Activated T-helper 1 cell treated with anti-CD3 and anti-CD28 coated beads, Interleukin-2, amount 50 U/mL, for 16 hours (primary cell): ENCODE data around the gene SEMA6B.
A peak's percentile ranks its signal among the peaks of the same experiment; 100 is the strongest.
"Not testable (repeated sequence)": the region's sequence is repeated elsewhere in the genome, so short reads cannot be mapped to it uniquely, and the experiment has no call there.

Experiments used
- DNase-seq, 2 donors: peaks; one replicate each; pipeline ENCODE4 v3.0.0-alpha.2; 2020; ENCODE audit warnings: low read depth in 1 of 2, low spot score in 1 of 2

The SEMA6B gene

DNA sequence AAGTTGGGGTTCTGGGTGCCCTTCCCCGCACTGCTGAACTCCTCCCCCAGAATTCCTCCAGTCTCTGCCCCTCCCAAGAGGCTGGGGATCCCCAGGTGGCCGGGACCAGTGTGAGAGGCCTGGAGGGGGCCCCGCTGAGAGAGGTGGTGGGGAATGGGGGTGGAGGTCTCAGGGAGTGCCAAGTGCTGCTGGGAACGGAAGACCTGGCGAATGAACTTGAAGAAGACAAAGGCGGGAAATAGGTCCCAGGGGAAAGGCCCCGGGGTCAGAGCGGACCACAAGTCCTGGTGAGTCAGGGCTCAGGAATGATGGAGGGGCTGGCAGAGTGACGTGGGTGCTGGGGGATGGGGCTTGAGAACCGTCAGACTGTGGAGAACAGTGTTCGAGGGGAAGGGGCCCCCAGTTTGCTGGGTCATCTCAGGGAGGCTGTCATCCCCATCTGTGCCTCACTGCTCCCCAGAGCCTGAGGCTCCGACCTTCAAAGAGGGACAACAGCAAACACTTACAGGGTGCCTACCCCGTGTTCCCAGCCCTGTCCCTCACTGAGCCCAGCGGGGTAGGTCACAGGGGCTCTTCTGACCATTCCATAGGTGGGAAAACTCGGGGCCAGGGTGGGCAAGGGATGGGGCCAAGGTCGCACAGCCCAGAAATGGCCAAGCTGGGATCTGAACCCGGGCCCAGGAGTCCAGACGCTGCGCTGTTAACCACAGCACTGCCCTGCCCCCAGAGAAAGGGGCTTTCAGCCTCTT is 16.0 kb upstream of the SEMA6B start:
- DNase-seq: no peak

DNA sequence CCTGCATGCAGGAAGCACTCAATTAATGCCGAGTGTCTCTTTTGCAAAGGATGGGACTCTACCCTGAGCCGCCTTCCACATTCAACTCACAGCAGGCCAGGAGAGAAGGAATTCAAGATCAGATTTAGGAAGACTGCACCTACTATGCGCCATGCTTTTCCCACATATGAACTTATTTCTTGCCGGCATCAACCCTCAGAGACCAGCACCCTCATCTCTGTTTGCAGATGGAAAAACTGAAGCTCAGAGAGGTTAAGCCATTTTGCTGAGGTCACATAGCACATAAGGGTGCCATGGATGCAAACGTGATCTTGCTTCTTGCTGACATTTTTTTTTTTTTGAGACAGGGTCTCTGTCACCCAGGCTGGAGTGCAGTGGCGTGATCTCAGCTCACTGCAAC is 14.2 kb upstream of the SEMA6B start:
- no peak for DNase-seq

DNA sequence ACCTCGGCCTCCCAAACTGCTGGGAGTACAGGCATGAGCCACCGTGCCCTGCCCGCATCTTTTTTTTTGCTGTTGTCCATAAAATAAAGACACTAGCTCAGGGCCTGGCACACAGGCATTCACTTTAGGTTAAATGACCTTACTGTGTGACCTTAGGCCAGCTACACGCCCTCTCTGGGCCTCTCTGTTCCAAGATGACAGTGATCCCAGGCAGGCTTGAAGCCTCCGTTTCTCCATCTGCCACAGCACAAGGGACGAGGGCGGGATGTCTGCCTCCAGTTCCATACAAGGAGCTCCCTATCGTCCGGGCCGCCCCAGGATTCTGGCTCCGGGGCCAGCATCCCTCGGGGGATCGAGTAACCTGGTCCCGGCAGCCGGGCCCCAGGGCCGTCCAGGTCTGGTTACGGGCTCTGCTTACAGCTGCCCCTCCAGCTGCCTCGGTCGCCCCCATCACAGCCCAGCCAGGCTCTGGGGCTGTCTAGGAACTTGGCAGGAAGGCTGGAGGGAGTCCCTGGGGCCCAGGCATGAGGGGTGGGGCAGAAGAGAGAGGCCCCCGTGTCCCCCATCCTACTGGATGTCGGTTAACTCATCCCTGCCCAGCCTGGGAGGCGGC is 11.9 kb upstream of the SEMA6B start:
- DNase-seq: no peak

DNA sequence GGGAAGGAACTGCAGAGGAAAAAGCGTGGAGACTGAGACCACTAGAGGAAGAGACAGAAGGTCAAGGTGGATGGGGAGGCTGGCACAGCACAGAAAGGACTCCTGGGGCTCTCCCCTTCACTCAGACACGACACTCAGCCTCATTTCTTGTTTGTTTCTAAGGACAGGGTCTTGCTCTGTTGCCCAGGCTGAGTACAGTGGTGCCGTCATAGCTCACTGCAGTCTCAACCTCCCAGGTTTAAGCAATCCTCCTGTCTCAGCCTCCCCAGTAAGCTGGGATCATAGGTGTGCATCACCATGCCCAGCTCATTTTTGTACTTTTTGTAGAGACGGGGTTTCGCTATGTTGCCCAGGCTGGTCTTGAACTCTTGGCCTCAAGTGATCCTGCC is 11.4 kb upstream of the SEMA6B start:
- DNase-seq: no peak

DNA sequence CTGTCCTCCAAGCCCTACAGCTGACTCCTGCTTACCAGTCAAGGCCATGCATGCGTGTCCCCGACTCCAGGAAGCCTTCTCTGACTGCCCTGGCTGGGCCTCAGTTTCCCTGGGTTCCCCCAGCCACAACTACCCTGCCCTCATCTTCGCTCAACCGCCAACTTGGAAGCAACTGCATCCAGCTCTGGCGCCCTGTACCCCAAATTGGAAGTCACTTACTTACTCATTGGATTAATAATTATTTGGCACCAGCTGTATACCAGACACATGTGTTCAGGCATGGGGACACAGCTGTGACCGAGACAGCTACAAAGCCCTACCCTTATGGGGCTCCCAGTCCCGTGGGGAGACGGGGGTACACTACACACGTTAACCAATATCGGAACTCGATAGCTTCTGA is 10.9 kb upstream of the SEMA6B start:
- no peak for DNase-seq

DNA sequence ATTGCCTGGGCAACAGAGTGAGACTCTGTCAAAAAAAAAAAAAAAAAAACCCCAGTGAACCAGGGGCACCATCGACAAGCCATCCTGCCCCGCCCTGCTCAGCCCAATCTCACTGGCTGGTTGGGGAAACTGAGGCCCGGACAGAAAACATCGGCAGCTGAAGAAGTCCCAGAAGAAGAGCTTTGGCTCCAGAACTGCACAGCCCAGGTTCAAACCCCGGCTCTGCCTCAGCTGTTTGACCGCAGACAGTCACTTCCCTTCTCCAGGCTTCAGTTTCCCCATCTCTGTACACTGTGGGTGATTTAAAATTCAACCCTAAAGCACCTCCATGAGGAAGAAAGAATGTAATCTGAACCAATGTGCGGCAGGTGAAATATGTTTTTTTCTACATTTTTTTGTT is 9.4 kb upstream of the SEMA6B start:
- DNase-seq: no peak

DNA sequence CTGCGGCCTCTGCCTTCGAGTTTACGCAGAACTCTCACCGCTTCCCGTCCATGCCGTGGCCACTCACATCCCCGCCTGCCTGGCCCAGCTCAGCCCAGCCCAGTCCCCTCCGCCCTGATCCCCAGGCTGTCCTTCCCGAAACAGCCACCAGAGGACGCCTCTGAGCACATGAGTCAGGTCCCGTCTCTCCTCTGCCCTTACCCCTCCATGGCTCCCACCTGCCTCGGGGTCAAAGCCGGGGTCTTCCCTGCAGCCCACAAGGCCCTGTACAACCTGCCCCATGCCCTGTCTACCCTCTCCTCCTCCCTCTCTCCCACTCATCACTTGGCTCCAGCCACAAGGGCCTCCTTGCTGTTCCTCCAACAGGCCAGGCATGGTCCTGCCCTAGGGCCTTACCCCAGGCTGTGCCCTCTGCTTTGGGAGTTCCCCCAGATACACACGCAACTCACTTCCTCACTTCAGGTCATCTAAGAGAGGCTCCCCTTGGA is 8.1 kb upstream of the SEMA6B start:
- peak; percentile 34 to 36 for DNase-seq

DNA sequence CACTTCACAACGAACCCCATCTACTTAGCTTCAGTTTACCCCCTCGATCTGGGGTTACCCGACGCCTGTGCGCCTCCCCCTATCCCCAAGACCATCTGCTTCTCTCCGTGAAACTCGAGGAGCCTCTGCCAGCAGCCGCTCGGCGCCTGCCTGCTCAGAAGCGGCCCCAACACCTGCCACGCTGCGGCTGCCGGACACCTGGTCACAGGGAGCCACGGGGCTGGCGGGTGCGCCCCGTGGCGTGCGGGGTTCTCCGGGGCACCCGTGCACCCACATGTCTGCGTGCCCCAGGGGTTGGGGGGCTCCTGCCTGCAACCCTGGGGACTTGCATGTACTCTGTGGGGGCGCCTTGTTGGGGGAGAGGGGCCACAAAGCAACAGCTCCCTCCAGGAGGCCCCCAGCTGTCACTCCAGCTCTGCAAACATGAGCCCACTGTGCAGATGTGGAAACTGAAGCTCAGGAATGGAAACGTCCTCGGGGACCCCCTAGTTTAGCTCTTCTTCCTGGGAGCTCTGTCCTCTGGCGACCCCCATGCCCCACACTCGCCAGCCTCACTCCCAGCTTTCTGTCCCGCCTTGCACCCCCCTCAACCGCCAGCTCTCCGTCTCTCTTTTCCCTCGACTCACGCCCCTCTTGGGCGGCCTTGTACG is 7.0 kb upstream of the SEMA6B start:
- no peak for DNase-seq

DNA sequence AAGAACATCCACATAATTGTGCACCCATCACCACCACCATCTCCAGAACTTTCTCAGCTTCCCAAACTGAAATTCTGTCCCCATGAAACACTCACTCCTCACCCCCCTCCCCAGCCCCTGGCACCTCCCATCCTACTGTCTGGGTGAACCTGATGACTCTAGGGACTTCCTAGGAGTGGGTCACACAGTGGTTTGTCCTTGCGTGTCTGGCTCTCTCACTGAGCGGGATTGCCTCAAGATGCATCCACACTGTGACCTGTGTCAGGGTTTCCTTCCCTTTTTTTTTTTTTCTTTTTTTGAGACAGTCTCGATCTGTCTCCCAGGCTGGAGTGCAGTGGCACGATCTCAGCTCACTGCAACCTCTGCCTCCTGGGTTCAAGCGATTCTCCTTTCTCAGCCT is 4.1 kb upstream of the SEMA6B start:
- not testable (repeated sequence) for DNase-seq

DNA sequence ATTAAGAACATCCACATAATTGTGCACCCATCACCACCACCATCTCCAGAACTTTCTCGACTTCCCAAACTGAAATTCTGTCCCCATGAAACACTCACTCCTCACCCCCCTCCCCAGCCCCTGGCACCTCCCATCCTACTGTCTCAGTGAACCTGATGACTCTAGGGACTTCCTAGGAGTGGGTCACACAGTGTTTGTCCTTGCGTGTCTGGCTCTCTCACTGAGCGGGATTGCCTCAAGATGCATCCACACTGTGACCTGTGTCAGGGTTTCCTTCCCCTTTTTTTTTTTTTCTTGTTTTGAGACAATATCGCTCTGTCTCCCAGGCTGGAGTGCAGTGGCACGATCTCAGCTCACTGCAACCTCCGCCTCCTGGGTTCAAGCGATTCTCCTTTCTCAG is 2.6 kb upstream of the SEMA6B start:
- not testable (repeated sequence) for DNase-seq

DNA sequence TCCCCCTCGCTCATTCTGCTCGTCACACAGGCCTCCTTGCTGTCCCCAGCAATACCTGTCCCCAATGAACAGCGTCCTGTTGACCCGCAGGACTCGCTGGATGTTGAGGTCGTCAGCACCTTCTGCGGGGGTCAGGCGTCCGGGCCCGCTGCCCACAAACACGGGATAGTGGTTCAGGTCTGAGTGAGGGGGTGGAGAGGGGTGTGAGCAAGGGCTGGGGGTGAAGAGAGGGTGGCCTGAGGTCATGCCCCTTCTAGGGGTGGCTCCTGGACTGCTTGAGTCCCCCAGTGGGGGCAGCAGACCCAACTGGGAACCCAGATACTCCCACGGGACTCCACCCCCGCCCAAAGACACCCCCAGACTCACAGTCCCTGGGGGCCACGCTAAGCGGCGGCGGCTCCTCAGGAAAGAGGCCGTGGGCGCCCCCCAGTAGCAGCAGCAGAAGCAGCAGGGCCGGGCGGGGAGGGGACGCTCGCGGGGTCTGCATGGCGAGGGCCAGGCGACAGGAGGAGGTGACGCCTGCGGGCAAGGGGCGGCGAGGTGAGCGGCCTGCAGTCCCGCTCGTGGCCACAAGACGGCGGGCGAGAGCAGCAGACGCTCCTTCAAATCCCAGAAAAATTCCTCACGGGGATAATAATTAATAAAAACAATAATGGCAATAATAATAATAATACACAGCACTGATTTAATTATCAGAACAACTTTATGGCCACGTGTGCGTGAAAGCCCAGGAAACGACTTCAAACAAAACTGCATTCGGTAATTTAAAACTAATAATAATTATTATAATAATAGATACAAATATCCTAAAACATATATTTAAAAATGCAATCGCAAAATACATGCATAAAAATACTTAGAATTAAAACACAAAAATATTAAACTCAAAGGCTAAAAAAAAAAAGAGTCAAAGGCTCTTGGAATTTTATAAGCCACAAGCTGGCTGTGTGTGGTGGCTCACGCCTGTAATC is 1.2 kb downstream of the SEMA6B start:
- DNase-seq: no peak

DNA sequence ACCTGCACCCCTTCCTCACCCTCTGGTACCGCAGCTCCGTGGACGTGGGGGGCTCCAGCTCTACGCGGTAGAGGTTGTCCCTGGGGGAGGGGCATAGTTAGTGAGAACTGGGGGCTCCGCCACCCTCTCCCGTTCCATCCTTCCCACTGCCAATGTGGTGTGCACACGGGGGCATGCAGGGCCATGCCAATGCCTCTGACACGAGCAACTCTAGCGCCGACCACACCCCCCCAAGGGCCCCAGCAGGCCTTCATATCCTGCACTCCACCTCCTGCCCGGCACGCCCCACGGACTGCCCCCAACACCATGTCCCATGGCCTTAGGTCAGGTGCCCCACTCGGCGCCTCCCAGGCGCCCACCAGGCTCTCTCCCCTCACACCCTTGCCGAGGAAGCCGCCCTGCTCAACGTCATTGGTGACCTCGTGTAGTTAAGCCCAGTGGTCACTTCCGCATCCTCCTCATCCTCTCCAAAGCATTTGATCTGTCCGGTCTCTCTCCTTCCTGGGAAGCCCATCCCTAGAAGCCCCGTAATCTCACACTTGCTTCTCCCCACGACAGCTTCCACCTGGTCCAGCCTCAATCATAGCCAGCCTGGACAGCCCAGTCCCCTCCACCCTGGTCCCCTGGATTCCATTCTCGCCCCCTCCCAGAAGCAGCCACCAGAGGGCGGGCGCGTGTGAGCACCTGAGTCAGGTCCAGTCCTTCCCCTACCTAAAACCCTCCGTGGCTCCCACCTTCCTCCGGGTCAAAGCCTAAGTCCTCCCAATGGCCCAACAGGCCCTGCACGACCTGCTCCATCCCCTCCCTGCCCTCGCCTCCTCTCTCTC is 2.1 kb downstream of the SEMA6B start:
- no peak for DNase-seq

DNA sequence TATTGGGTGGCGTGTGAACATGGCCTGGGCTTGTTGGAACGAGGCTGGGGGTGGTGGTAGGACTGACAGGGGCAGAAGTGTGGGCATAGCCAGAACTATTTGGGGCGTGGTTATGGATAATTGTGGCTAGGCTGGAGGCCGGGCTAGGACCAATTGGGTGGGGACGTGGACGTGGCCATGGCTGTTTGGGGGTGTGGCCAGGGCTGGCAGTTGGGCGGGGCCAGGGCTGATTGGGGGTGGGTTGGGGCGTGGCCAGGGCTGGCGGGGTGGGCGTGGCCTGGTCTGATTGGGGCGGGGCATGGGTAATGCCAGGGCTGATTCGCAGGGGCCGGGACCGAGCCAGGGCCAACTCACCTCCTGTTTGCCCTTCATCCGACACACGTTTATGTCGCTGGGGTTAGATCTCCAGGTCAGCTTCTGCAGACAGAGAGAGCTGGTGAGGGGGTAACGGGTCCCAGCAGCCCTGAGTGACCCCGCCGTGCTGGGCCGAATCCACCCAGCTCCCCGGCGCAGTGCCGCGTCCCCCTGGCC is 2.8 kb downstream of the SEMA6B start:
- DNase-seq: no peak

DNA sequence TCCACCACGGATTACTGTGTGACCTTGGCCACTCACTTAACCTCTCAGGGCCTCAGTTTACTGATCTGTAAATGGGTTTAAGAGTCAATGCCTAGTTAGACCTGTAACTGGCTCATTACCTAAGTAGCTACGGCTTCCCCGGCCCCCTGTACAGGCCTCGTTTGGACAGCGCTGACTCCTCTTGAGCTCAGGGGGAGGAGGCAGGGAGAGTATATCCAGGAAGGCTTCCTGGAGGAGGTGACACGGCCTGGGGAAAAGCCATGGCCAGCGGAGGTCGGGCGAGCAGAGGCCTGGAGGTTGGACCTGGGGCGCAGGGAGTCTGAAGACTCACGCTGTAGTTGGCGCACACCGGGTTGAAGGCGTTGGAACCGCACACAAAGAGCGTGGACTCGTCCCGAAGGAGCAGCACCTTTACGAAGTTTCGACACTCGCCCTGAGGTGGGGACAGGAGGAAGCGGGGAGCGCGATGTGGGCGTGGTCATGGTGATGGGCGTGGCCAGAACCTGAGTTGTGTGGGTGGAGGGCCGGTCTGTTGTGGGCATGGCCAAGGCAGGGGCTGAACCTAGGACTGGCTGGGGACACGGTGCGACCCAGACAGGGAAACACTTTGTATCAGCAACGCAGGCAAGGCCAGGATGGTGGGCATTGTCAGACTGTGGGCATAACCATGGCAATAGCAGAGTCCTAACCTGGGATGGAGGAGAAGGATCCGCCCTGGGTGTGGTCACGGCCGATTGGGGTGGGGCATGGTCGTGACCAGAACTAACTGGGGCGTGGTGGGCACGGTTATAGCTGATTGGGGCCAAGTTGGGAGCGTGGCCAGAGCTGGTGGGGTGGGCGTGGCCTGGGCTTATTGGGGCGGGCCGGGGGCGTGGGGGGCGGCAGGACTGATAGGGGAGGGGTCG is 3.6 kb downstream of the SEMA6B start:
- DNase-seq: no peak

DNA sequence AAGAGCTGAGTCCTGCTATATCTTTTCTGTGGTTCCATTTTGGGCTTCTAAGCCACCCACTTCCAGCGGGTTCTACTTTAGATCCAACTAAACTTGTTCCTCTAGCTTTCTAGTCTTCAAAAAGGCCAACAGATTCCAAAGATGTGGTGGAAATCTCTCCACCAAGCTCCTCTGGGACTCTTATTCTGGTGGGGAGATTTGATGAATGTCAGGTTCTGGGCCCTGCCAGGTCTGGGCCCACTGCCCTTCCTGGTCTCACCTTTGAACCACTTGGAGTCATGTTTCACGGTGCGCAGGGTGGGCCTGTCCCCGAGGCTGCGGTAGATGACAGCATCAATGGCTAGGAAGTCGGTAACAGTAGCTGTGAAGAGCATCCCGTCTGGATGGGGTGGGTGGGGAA is 4.8 kb downstream of the SEMA6B start:
- no peak for DNase-seq

DNA sequence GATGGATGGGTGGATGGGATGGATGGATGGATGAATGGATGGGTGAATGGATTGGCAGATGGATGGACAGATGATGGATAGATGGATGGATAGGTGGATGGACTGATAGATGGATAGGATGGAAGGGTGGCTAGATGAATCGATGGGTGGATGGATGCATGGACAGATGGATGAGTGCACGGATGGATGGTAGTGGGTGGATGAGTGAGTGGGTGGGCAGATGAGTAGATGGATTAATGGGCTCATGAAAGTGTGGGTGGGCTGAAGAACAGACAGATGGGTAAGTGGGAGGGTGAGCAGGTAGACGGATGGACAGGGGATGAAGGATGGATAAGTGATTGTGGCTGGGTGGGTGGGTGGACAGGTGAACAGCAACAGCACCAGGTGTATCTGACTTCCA is 5.7 kb downstream of the SEMA6B start:
- DNase-seq: no peak

DNA sequence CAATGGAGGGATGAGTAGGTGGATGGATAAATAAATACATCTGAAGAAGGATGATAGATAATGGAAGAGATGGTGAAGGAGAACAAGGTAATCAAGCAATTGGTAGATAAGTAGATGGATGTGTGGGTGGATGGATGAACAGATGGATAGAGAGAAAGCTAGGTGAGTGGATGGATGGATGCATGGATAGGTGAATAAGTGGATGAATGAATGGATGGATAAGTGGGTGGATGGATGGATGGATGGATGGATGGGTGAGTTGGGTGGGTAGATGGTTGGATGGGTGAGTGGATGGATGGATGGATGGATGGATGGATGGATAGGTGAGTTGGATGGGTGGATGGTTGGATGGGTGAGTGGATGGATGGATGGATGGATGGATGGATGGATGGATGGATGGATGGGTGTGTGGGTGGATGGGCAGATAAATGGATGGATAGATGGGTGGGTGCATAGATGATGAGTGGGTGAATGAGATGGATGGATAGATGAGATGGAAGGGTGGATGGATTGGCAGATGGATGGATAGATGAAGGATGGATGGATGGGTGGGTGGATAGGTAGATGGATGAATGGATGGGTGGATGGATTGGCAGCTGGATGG is 6.3 kb downstream of the SEMA6B start:
- no peak for DNase-seq

DNA sequence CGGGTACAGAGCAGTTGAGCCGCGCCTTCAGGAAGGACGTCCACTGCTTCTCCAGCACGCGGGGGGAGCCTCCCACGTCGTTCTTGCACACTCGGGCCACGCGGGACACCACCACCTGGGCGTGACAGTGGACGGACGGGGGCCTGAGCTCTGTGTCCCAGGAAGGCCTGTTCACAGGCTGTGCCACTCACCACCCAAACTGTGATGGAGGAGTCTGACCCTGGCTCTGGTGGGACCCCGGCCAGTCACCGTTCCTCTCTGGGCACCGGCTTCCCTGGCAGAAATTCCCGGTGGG is 7.0 kb downstream of the SEMA6B start:
- DNase-seq: no peak

DNA sequence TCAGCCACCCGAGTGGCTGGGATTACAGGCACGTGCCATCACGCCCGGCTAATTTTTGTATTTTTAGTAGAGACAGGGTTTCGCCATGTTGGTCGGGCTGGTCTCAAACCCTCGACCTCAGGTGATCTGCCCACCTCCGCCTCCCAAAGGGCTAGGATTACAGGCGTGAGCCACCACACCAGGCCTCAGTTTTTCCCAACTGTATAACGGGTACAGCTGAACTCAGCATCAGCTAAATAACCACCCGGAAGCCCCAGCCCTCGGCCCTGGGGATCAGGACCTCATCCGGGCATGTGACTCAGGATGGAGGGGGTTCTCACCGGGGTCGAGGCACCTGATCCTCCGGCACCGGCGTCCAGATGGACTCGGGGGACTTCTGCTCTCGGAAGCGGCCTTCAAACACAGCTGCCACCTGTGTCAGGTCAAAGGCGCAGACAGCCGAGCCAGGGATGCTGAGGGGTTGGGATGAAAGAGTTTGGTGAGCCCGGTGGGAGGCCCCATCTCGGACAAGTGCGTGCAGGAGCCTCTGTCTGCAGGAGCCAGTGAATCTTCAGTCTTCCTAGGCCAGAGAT is 8.9 kb downstream of the SEMA6B start:
- DNase-seq: no peak
